Right atrium auricular region (tissue), 2 donors: ENCODE results near the gene SMYD4. TPM values are rescaled to one million over a fixed set of nuclear protein-coding genes. Genes with fewer than 3 reads are reported as not detected.

Experiments used
- DNase-seq: peaks from one replicate; pipeline ENCODE4 v3.0.0-alpha.2; 2019; ENCODE audit warnings: low spot score
- H3K27ac ChIP-seq, 2 donors: fragments of 200-600 bp; sonication (generic); 1 replicate in 1 of 2; 2 replicates in 1 of 2; pipeline ENCODE4 v1.5.1; 2016 to 2019
- H3K27me3 ChIP-seq, 2 donors: fragments of 200-600 bp; sonication (generic); one replicate each; pipeline versions ENCODE4 v1.5.1 to v1.6.0; 2017 to 2019
- H3K36me3 ChIP-seq: fragments of 200-600 bp; sonication (generic); one replicate; pipeline ENCODE4 v1.5.1; 2016
- H3K4me1 ChIP-seq, 2 donors: fragments of 200-600 bp; sonication (generic); one replicate each; pipeline versions ENCODE4 v1.5.1 to v1.6.0; 2017 to 2019
- H3K4me3 ChIP-seq, 2 donors: fragments of 200-600 bp; sonication (generic); 1 replicate in 1 of 2; 2 replicates in 1 of 2; pipeline ENCODE4 v1.5.1; 2017 to 2019; ENCODE audit warnings: mild to moderate bottlenecking in 1 of 2, moderate library complexity in 1 of 2
- H3K9me3 ChIP-seq, 2 donors: fragments of 200-600 bp; sonication (generic); one replicate each; pipeline ENCODE4 v1.5.1; 2019
- total RNA-seq, 2 donors: library from RNA; depleted of rRNA; stranded (reverse); fragments of >200 nt; gene quantifications; one replicate each; pipeline ENCODE4 v1.1.0, GENCODE V29; 2016
- TF ChIP-seq, protein P1 (sequence below), 2 donors: fragments of 200-600 bp; sonication (generic); IDR thresholded peaks; one replicate each; pipeline ENCODE4 v1.5.1; 2019; ENCODE audit warnings: antibody characterized with exemption in 2 of 2

The SMYD4 gene
- total RNA-seq, 2 donors from 2014 or later, result 6.2 to 7.1 TPM

DNA sequence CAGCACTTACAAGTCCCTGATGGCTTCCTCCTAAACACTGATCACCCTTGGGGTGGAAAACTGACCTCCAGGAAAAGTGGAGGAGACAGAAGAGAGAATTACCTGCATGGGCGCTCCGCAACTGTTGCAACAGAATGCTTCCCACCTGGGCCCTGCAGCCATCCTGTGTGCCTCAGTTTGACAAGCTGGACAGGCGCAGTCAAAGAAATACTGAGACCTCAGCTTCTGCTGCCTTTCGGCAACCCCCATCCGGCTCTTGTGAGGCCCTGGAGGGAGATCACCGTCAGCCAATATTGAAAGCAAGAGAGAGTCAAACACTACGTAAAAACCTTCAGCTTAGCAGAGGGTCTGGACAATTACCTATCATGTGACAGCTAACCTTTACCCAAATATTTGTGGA lies 43.0 kb downstream of the SMYD4 start:
- Histone ChIP-seq H3K27ac (peak overlapping the region; percentile 77 to 95), H3K27me3 (no peaks in the 10 kb centered on the region), H3K36me3 (no peaks in the 10 kb centered on the region), H3K4me1 (peaks cover 0 to 59% of the 10 kb centered on the region in 2 donors), H3K4me3 (no peak overlapping the region), H3K9me3 (no peaks in the 10 kb centered on the region)
- DNase-seq, result no peak
- TF ChIP-seq, protein P1, sequence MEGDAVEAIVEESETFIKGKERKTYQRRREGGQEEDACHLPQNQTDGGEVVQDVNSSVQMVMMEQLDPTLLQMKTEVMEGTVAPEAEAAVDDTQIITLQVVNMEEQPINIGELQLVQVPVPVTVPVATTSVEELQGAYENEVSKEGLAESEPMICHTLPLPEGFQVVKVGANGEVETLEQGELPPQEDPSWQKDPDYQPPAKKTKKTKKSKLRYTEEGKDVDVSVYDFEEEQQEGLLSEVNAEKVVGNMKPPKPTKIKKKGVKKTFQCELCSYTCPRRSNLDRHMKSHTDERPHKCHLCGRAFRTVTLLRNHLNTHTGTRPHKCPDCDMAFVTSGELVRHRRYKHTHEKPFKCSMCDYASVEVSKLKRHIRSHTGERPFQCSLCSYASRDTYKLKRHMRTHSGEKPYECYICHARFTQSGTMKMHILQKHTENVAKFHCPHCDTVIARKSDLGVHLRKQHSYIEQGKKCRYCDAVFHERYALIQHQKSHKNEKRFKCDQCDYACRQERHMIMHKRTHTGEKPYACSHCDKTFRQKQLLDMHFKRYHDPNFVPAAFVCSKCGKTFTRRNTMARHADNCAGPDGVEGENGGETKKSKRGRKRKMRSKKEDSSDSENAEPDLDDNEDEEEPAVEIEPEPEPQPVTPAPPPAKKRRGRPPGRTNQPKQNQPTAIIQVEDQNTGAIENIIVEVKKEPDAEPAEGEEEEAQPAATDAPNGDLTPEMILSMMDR (IDR thresholded peaks at IDR 0.05), result no peak

DNA sequence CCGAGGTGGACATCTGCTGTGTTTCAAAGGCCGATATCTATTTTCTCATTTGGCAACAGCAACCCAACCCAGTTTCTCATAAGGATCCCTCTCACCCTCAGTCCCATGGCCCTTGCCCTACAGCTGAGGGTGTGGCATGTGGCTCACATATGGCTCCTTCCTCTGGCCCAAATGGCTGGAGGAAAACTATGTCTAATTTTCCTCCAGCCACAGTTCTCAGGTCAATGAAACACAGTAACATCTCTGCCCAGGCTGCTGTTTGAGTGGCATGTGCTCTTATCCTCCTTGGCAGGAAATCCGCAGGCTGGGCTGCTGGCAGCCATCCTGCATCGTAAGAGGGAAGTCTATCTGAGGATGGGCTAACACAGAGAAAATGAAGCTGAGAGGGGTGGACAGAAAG lies 43.8 kb downstream of the SMYD4 start:
- TF ChIP-seq, protein P1 (IDR thresholded peaks at IDR 0.05), result no peak
- Histone ChIP-seq H3K4me3 (no peak overlapping the region), H3K9me3 (no peaks in the 10 kb centered on the region), H3K27ac (peak overlapping the region; percentile 77 to 95), H3K27me3 (no peaks in the 10 kb centered on the region), H3K36me3 (peaks cover 4% of the 10 kb centered on the region), H3K4me1 (peaks cover 0 to 66% of the 10 kb centered on the region in 2 donors)
- DNase-seq, result no peak

DNA sequence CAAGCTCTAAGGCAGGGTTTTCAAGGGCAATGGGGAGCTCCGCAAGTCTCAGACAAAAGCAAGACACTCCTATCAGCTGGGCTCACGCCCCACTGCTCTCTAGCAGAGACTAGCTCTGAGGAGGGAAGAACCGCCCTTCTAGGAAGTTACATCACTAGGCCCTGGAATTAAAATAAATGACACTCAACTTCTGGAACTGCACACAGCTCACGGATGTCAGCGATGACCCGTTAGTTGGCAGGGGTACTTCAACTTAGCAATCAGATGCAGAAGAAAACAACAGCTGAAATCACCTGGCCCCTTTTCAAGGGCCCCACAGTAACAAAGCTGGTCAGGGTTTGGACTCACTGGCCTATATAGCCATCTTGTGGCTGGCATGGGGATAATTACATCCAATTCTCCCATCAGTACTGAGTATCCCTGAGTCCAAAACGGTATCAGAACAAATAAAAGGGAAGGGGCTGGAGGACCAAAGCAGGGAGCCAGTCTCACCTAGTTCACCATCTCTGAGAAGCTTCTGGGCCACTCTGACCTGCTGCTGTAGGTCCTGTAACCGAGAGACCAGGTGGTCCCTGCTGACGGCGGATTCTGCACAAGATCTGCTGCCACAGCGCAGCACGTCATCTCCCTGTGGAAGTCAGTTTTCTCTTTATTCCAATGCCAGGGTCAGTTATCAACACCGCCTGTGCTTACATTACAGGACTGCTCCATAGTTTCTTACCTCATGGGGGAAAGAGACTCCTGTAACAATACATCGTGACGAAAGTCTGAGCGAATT lies 45.7 kb downstream of the SMYD4 start:
- Histone ChIP-seq H3K27ac (peak overlapping the region; percentile 88 to 95), H3K27me3 (no peaks in the 10 kb centered on the region), H3K36me3 (peaks cover 5% of the 10 kb centered on the region), H3K4me1 (peaks cover 0 to 75% of the 10 kb centered on the region in 2 donors), H3K4me3 (peak overlapping the region in 1 of 2 donors; percentile 18), H3K9me3 (no peaks in the 10 kb centered on the region)
- DNase-seq, result peak; percentile 98
- TF ChIP-seq, protein P1 (IDR thresholded peaks at IDR 0.05), result peak; percentile 61 to 85

DNA sequence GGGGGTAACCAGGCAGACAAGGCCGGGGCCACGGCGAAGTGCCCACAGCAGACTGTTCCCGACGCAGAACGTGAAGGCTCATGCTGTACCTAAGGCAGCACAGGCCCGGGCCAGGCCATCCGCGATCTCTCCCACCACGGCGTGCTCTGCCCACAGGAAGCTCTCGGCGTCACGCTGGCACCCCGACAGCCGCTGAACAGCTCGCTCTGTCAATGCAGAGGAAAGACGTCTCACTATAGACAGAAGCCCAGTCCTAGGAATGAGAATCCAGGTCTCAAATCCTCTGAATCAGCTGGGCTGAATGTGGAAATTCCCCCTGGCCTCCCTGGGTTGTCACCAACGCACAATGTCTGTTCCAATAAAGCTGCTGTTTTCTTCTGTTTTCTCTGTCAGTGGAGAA lies 46.4 kb downstream of the SMYD4 start:
- Histone ChIP-seq H3K4me1 (peaks cover 0 to 75% of the 10 kb centered on the region in 2 donors), H3K27me3 (no peaks in the 10 kb centered on the region), H3K36me3 (peaks cover 11% of the 10 kb centered on the region), H3K9me3 (no peaks in the 10 kb centered on the region), H3K4me3 (peak overlapping the region in 1 of 2 donors; percentile 18), H3K27ac (peak overlapping the region; percentile 88 to 95)
- TF ChIP-seq, protein P1 (IDR thresholded peaks at IDR 0.05), result no peak
- DNase-seq, result no peak

DNA sequence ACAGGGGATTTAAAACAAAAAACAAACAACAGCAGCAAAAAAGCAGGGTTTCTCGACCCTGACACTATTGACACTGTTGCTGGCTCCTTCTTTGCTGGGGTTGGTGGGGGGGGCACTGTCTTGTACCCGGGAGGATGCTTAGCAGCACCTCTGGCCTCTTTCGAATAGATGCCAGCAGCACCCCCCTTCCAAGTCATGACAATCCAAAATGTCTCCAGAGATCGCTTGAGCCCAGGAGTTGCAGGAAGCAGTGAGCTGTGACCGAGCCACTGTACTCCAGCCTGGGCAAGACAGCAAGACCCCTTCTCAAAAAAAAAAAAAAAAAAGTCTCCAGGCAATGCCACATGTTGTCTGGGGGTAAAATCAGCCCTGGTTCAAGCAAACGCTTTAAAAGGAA lies 47.5 kb downstream of the SMYD4 start:
- Histone ChIP-seq H3K9me3 (no peaks in the 10 kb centered on the region), H3K4me3 (no peak overlapping the region), H3K36me3 (peaks cover 21% of the 10 kb centered on the region), H3K4me1 (peaks cover 0 to 68% of the 10 kb centered on the region in 2 donors), H3K27me3 (no peaks in the 10 kb centered on the region), H3K27ac (peak overlapping the region; percentile 88 to 95)
- TF ChIP-seq, protein P1 (IDR thresholded peaks at IDR 0.05), result no peak
- no peak for DNase-seq
